ENCODE results near the gene CYP2W1.

DNA sequence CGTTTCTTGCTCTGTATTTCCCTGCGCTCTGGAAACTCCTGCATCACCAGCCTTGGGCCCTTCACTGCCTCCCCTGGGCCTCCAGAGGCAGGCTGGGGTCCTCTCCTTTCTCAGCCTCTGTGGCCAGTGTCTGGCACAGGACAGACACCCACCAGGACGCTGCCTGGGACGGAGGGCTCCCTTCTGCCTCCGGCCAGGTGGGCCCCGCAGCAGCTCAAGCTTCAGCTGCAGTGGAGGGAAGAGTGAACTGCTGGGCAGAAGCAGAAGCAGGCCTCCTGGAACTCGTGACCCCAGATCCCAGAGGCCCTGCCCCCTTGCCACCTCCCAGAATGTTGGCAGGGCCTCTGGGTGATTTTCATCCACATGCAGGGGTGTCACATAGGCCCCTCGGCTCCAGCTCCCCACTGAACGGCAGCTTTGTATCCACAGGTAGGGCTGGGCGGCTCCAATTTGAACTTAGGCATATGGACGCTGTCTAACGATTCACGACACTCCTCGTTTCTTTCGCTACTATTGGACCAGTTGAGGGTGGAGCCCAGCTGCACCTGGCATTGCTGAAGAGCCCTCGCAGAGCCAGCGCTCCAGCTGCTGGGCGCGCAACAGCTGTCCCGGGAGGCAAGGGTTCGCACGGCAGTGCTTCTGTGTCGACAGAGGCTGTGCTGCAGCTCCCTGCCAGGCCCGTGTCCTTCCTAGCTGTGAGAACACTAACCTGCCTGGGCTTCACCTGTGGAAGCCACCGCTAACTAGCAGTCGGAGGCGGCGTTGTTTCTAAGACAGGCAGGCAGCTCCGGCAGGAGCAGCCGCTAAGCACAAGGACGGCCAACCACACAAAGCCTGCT, 43.0 kb downstream of the CYP2W1 start:
- TF ChIP-seq EZH2phosphoT487 (IDR thresholded peaks at IDR 0.05; ENCODE audit: borderline replicate concordance, low read length) = no peak
- no peak for TF ChIP-seq EZH2 (IDR thresholded peaks at IDR 0.05; ENCODE audit: low read length, unreplicated experiment)

Measured in PC-3 (cell line).